ENCODE data around the gene MYB.

GRCh38 chr6:135158397-135158796 lies 22.7 kb upstream of the MYB start:
- TF ChIP-seq CTCF (conservative IDR thresholded peaks at IDR 0.05; ENCODE audit: low read depth, low read length) (no peak), EZH2 (IDR thresholded peaks at IDR 0.05; ENCODE audit: borderline replicate concordance, low read depth, low read length, poor library complexity, severe bottlenecking) (no peak)
